K562 (cell line): ENCODE measurements around the gene PHLDB2. TPM values are rescaled to one million over a fixed set of nuclear protein-coding genes. Genes with fewer than 3 reads are reported as not detected.

Experiments used
- ATAC-seq: fragments of 200-7000 bp; cut with Tn5 transposase; 3 replicates; pipeline ENCODE4 v1.9.1; 2020; ENCODE audit warnings: moderate library complexity
- BruUV-seq: library from RNA; stranded (reverse); fragments of 400-500 nt; replicated peaks from 2 replicates; lab custom pipeline; 2021; lab: Mats Ljungman, UMichigan
- CTCF ChIA-PET: fragments of 300-600 bp; formaldehyde crosslinking; extraction: SDS; loops from one replicate; lab custom pipeline; 2021; ENCODE audit warnings: low intra/inter-chr PET ratio; lab: Yijun Ruan, JAX
- POLR2A ChIA-PET: fragments of 300-600, 350-650 bp; sonication (Branson Sonifier 250); formaldehyde crosslinking; extraction: SDS; loops from one replicate; lab custom pipeline; 2021; ENCODE audit warnings: antibody characterized with exemption, inconsistent platforms; lab: Yijun Ruan, JAX
- DNase-seq, 4 experiments: peaks; one replicate each; pipeline versions ENCODE4 v3.0.0 to v3.0.0-alpha.2; 2011 to 2018; ENCODE audit warnings: low spot score in 3 of 4, mixed read lengths in 3 of 4; ENCODE audit errors: extremely low read depth in 1 of 4
- FAIRE-seq: peaks from 2 replicates; lab custom pipeline; 2011; peaks lifted over from hg19 to GRCh38; lab: Jason Lieb, UNC
- H2AFZ ChIP-seq: 2 replicates; pipeline ENCODE4 v1.6.0; 2011; ENCODE audit warnings: low read depth, low read length, control low read depth, inconsistent platforms
- H3K27ac ChIP-seq: fragments of 200-600 bp; 3 replicates; pipeline ENCODE4 v1.8.0; 2011; ENCODE audit warnings: low read depth, mild to moderate bottlenecking, control low read depth, inconsistent platforms, low read length, moderate library complexity, mixed read lengths; ENCODE audit errors: extremely low read depth
- H3K27me3 ChIP-seq, 2 experiments: fragments of 300-600 bp in 1 of 2; 2 replicates in 1 of 2; 3 replicates in 1 of 2; pipeline versions ENCODE4 v1.6.0 to v1.8.0; 2011; ENCODE audit warnings: inconsistent platforms in 2 of 2, low read length in 2 of 2, mild to moderate bottlenecking in 1 of 2, mixed read lengths in 1 of 2, moderate library complexity in 1 of 2; ENCODE audit not compliant: control insufficient read depth in 2 of 2, insufficient read depth in 2 of 2
- H3K36me3 ChIP-seq: fragments of 300-600 bp; 3 replicates; pipeline ENCODE4 v1.8.0; 2011; ENCODE audit warnings: mild to moderate bottlenecking, low read length, inconsistent platforms; ENCODE audit not compliant: control insufficient read depth, insufficient read depth
- H3K4me1 ChIP-seq, 2 experiments: fragments of 200-600 bp in 1 of 2; replicated peaks in 1 of 2; 2 replicates in 1 of 2; 3 replicates in 1 of 2; pipeline versions ENCODE4 v1.5.1 to v1.8.0; 2011; ENCODE audit warnings: inconsistent platforms in 2 of 2, low read length in 2 of 2, mild to moderate bottlenecking in 1 of 2, mixed read lengths in 1 of 2, moderate library complexity in 1 of 2; ENCODE audit not compliant: control insufficient read depth in 2 of 2, insufficient read depth in 2 of 2
- H3K4me2 ChIP-seq: 2 replicates; pipeline ENCODE4 v1.6.1; 2011; ENCODE audit warnings: low read length, control low read depth, inconsistent platforms, mixed read lengths; ENCODE audit not compliant: insufficient read depth
- H3K4me3 ChIP-seq: fragments of 200-600 bp; sonication (generic), shearing (Covaris generic); 2 replicates; pipeline ENCODE4 v1.5.1; 2016; ENCODE audit warnings: control low read depth, inconsistent platforms
- H3K79me2 ChIP-seq: fragments of 200-600 bp; 3 replicates; pipeline ENCODE4 v1.8.0; 2011; ENCODE audit warnings: low read length, inconsistent platforms; ENCODE audit not compliant: control insufficient read depth, insufficient read depth
- H3K9ac ChIP-seq, 2 experiments: 2 replicates each; pipeline versions ENCODE4 v1.6.0 to v1.6.1; 2011; ENCODE audit warnings: low read depth in 2 of 2, low read length in 2 of 2, control low read depth in 1 of 2, inconsistent platforms in 1 of 2, mild to moderate bottlenecking in 1 of 2, mixed read lengths in 1 of 2; ENCODE audit not compliant: insufficient read depth in 1 of 2
- H3K9me1 ChIP-seq: one replicate; pipeline ENCODE4 v1.6.0; 2011; ENCODE audit warnings: inconsistent platforms, mild to moderate bottlenecking, low read length, moderate library complexity; ENCODE audit not compliant: control insufficient read depth, insufficient read depth
- H3K9me3 ChIP-seq: replicated peaks from 2 replicates; pipeline ENCODE4 v1.5.1; 2011; ENCODE audit warnings: low read depth, low read length, inconsistent platforms; ENCODE audit not compliant: control insufficient read depth, insufficient read depth
- H4K20me1 ChIP-seq: replicated peaks from 2 replicates; pipeline ENCODE4 v1.6.1; 2011; ENCODE audit warnings: low read length, inconsistent platforms, mixed read lengths; ENCODE audit not compliant: control insufficient read depth, insufficient read depth
- DIDO1 ChIP-seq: fragments of 450-650 bp; IDR thresholded peaks from 2 replicates; pipeline ENCODE4 v1.6.1; 2016; ENCODE audit warnings: low read depth, missing biosample characterization, missing genetic modification characterization
- SAP30 ChIP-seq: fragments of 200-600 bp; sonication (generic); IDR thresholded peaks from 2 replicates; pipeline ENCODE4 v1.6.1; 2012; ENCODE audit warnings: borderline replicate concordance, low read depth, mild to moderate bottlenecking, moderate library complexity, low read length, control low read depth, inconsistent platforms; ENCODE audit not compliant: insufficient read depth, poor library complexity, severe bottlenecking
- XRCC4 ChIP-seq: IDR thresholded peaks from one replicate; pipeline ENCODE4 v1.6.1; 2011; ENCODE audit not compliant: insufficient read depth, insufficient read length; ENCODE audit errors: extremely low read depth
- WGBS: fragments of 100-300 bp; shearing (Covaris generic); methylation state at CpG from one replicate; pipeline ENCODE4 v1.1.6; 2016; ENCODE audit warnings: low coverage, mixed read lengths; ENCODE audit not compliant: insufficient coverage; ENCODE audit errors: missing lambda C conversion rate; 5-methylcytosine and 5-hydroxymethylcytosine counted together
- in situ Hi-C: fragments of 300-500 bp; cut with MboI; formaldehyde crosslinking; loops from 4 replicates; pipeline ENCODE4 v1.15.0; 2018; ENCODE audit warnings: inconsistent platforms, mixed read lengths
- intact Hi-C: fragments of 100-400 bp; cut with micrococcal nuclease; formaldehyde crosslinking; loops from 2 replicates; pipeline ENCODE4 v1.14.2; 2022
- polyA plus RNA-seq, 8 experiments: library from polyadenylated mRNA; depleted of rRNA in 4 of 8; stranded (reverse) in 5 of 8; unstranded in 3 of 8; fragments of >200 nt; fragmentation: Nextera tagmentation in 2 of 8; fragmentation: Illumina TruSeq in 1 of 8; extraction: Ambion mirVana in 2 of 8; extraction: Trizol in 1 of 8; gene quantifications; 2 replicates each; pipeline versions ENCODE4 v1.2.1 to v1.2.3, GENCODE V29; 2011 to 2014; ENCODE audit warnings: inconsistent platforms in 1 of 8, missing spikeins in 1 of 8
- total RNA-seq, 7 experiments: library from RNA; depleted of rRNA in 6 of 7; stranded (reverse); fragments of >200 nt in 6 of 7; fragmentation: Illumina TruSeq in 2 of 7; extraction: Trizol in 2 of 7; gene quantifications; 2 replicates each; pipeline versions ENCODE4 v1.2.1 to v1.2.3, GENCODE V29; 2011 to 2021; ENCODE audit warnings: low replicate concordance in 1 of 7

PHLDB2 gene
- total and polyA plus RNA-seq, 9 of the 15 experiments (the other 6 are each of a cell fraction or from before 2014, with no cell fraction given): 0.04 TPM; not detected in 8

DNA sequence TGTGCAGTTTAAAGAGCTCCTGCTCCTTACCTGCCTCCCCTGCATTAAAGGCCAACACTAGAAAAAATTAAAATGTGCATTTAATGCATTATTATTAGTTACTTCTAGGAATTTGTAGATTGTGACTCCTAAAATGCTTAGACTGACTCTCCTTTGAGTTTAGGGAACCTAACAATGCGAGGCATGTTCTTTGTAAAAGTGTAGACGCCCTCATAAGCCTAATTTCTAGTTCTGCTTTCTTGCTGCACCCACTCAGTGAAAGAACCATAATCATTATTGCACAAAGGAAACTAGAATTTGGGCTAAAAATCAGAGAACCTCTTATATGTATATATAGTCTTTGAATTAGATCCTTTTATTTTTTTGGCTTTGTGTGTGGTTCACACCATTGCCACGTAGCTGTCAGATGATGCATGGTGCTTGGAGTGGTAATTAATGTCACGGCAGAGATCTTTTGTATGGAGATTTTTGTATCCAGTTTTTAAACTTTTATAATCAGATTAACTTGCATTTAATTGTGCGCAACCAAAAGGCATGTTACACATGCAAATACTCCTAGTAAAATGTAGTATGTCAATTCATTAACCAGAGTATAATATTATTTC, 120.5 kb downstream of the PHLDB2 start:
- in situ Hi-C loops (no loop called here), intact Hi-C loops (no loop called here)
- Histone ChIP-seq H3K4me2 (peak overlapping the region; percentile 81), H3K9me1 (no peaks in the 10 kb centered on the region), H4K20me1 (no peaks in the 10 kb centered on the region), H3K27me3 (peaks cover 0 to 1% of the 10 kb centered on the region in 2 experiments; a peak in 1 of 5 replicates), H3K9me3 (no peaks in the 10 kb centered on the region), H3K4me3 (peak overlapping the region; percentile 55), H3K79me2 (peaks cover 25% of the 10 kb centered on the region), H3K4me1 (no peaks in the 10 kb centered on the region; a peak in 2 of 5 replicates), H2AFZ (peak overlapping the region; percentile 88), H3K36me3 (peaks cover 12% of the 10 kb centered on the region; the same call in 1 of the 3 replicates), H3K9ac (peak overlapping the region; percentile 72 to 95), H3K27ac (peak overlapping the region; percentile 65)
- FAIRE-seq (no peak), DNase-seq (peak in 1 of 4 experiments; percentile 18), ATAC-seq (peak; percentile 38)
- BruUV-seq: no TSS peak
- TF ChIP-seq SAP30: peak; percentile 7
- no peak for TF ChIP-seq XRCC4
- POLR2A ChIA-PET: interaction anchor here (0.9 to 2.4 kb wide), 5 partner anchors 10 to 34 kb away, joined by 3 to 10 read pairs (median 4); no protein-coding TSS in a partner anchor
- 3% methylated on average over 5 of the region's 5 CpGs for WGBS
- CTCF ChIA-PET: no interaction called here

DNA sequence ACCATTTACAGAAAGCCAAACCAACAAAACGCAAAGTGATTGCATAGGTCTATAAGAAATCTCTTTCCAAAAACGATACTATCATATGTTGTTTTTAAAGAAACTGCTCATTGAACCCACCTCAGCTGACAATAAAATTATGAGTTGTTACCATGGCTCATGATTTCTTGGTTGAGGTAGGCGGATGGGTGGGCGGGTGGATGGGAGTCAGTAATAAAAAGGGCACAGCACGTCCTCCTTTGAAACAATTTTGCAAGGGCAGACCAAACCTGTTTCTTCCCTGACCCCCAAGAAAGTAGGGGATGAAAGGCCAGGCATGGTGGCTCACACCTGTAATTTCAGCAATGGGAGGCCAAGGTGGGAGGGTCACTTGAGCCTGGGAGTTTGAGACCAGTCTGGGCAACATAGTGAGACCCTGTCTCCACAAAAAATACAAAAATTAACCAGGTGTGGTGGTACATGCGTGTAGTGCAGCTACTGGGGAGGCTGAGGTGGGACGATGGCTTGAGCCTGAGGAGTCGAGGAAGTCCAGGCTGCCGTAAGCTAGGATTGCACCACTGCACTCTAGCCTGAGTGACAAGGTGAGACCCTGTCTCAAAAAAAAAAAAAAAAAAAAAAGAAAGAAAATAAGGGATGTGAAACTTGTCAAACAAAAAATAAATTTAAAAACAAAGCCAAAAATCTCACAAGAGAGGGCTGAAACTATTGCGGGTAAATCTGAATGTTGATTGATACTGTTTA, 121.8 kb downstream of the PHLDB2 start:
- no peak overlapping the region for H3K27ac ChIP-seq
- POLR2A ChIA-PET: interaction anchor here (2.4 kb wide), 1 partner anchor 8 kb away, joined by 10 read pairs; no protein-coding TSS in a partner anchor
- no peaks in the 10 kb centered on the region for H4K20me1 ChIP-seq
- 84% methylated on average over 6 of the region's 10 CpGs for WGBS
- CTCF ChIA-PET: no interaction called here
- intact Hi-C loops: no loop called here
- H3K9me3 ChIP-seq: no peaks in the 10 kb centered on the region
- H3K4me3 ChIP-seq: no peak overlapping the region
- H3K4me2 ChIP-seq: no peak overlapping the region; the same call in 1 of the 2 replicates
- no peaks in the 10 kb centered on the region; a peak in 2 of 5 replicates for H3K4me1 ChIP-seq
- H3K79me2 ChIP-seq: peaks cover 25% of the 10 kb centered on the region
- no TSS peak for BruUV-seq
- in situ Hi-C loops: no loop called here
- H3K9ac ChIP-seq: no peak overlapping the region
- peaks cover 12% of the 10 kb centered on the region; the same call in 1 of the 3 replicates for H3K36me3 ChIP-seq
- no peaks in the 10 kb centered on the region for H3K9me1 ChIP-seq
- ATAC-seq (no peak), FAIRE-seq (no peak), DNase-seq (no peak)
- H3K27me3 ChIP-seq: no peaks in the 10 kb centered on the region
- no peak overlapping the region for H2AFZ ChIP-seq
- no peak for TF ChIP-seq DIDO1 (tag)
- TF ChIP-seq, all 486 proteins: peak for 0
